Hepatocyte (in vitro differentiated cells): ENCODE results near the gene NEMP1.

Experiments used
- EZH2 ChIP-seq: fragments of 200-600 bp; sonication (generic); IDR thresholded peaks from 2 replicates; pipeline ENCODE4 v1.6.1; 2016; ENCODE audit warnings: antibody characterized with exemption, mild to moderate bottlenecking, borderline replicate concordance
- EZH2phosphoT487 ChIP-seq: fragments of 200-600 bp; sonication (generic); IDR thresholded peaks from one replicate; pipeline ENCODE4 v1.6.1; 2018; ENCODE audit warnings: antibody characterized with exemption, mild to moderate bottlenecking, low read depth, moderate library complexity; ENCODE audit not compliant: unreplicated experiment, severe bottlenecking
- TF ChIP-seq, protein P1 (sequence below): fragments of 200-600 bp; sonication (generic); IDR thresholded peaks from 2 replicates; pipeline ENCODE4 v1.5.1; 2016; ENCODE audit warnings: antibody characterized with exemption, mild to moderate bottlenecking; ENCODE audit not compliant: poor library complexity

DNA sequence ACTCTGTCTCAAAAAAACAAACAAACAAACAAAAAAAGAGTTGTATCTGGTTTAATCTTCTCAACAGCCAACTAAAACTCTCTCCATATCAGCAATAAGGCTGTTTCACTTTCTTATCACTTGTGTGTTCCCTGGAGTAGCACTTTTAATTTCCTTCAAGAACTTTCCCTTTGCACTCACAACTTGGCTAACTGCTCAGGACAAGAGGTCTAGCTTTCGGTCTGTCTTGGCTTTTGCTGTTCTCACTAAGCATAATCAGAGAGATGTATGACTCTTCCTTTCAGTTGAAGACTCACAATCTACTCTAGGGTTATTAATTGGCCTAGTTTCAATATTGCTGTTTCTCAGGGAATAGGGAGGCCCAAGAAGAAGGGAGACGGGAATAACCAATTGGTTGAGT, 12.3 kb downstream of the NEMP1 start:
- TF ChIP-seq, protein P1, sequence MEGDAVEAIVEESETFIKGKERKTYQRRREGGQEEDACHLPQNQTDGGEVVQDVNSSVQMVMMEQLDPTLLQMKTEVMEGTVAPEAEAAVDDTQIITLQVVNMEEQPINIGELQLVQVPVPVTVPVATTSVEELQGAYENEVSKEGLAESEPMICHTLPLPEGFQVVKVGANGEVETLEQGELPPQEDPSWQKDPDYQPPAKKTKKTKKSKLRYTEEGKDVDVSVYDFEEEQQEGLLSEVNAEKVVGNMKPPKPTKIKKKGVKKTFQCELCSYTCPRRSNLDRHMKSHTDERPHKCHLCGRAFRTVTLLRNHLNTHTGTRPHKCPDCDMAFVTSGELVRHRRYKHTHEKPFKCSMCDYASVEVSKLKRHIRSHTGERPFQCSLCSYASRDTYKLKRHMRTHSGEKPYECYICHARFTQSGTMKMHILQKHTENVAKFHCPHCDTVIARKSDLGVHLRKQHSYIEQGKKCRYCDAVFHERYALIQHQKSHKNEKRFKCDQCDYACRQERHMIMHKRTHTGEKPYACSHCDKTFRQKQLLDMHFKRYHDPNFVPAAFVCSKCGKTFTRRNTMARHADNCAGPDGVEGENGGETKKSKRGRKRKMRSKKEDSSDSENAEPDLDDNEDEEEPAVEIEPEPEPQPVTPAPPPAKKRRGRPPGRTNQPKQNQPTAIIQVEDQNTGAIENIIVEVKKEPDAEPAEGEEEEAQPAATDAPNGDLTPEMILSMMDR: no peak
- no peak for TF ChIP-seq EZH2
- TF ChIP-seq EZH2phosphoT487: no peak
